Measurements from ENCODE around the gene ATP6V1G1.

DNA sequence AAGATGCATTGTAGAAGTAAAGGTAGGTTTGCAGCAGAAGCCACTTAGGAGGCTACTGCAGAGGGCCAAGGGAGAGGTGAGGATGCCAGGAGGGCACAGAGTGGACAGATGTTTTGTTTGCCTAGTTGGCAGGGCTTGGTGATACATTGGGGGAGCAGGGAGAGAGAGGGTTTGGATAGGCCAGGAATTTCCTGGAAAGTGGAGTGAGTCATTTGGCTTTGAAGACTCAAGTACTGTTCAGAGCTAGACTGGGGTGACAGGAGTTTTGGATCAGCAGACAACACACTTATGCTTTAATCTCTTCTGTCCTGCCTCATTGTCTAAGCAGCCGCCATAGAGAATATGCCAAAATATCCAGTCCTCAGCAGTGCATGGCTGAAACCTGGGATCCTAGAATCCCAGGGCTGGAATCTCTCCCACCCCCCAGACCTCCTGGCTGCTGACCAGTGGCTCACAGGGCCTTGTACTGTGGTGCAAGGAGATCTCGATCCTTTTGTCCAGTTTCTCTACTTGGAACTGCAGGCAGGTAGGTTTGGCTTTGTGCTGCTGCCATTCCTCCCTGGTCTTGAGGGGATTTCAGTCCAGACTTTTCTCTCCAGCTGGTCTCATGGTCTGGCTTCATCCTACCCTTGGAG lies 34.5 kb downstream of the ATP6V1G1 start:
- TF ChIP-seq, protein P1, sequence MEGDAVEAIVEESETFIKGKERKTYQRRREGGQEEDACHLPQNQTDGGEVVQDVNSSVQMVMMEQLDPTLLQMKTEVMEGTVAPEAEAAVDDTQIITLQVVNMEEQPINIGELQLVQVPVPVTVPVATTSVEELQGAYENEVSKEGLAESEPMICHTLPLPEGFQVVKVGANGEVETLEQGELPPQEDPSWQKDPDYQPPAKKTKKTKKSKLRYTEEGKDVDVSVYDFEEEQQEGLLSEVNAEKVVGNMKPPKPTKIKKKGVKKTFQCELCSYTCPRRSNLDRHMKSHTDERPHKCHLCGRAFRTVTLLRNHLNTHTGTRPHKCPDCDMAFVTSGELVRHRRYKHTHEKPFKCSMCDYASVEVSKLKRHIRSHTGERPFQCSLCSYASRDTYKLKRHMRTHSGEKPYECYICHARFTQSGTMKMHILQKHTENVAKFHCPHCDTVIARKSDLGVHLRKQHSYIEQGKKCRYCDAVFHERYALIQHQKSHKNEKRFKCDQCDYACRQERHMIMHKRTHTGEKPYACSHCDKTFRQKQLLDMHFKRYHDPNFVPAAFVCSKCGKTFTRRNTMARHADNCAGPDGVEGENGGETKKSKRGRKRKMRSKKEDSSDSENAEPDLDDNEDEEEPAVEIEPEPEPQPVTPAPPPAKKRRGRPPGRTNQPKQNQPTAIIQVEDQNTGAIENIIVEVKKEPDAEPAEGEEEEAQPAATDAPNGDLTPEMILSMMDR (IDR thresholded peaks at IDR 0.05): no peak
- no peak for TF ChIP-seq POLR2AphosphoS5 (IDR thresholded peaks at IDR 0.05)
